ENCODE measurements around the gene NLGN1. TPM values are rescaled to one million over a fixed set of nuclear protein-coding genes. Genes with fewer than 3 reads are reported as not detected.

The NLGN1 gene
- total RNA-seq, 1 experiment from 2014 or later: not detected

DNA sequence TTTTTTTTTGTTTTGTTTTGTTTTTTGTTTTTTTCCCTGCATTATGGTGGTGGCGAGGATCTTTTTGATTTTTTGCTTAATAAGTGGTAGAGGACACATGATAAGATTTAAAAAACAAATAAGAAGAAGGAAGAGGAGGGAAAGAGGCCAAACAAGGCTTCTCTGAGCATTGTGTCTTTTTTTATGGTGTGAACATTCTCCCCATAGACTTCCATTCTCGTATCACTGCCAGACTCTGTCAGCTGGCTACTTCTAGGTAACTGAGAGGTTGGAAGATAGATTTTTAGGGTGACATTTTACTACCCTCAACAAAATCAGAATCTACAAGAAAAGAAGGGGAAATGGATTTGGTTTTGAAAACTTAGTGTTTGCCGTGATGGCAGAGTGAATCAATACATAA is 3.8 kb downstream of the NLGN1 start:
- BruUV-seq (replicated peaks): no TSS peak
- TF ChIP-seq, protein P1, sequence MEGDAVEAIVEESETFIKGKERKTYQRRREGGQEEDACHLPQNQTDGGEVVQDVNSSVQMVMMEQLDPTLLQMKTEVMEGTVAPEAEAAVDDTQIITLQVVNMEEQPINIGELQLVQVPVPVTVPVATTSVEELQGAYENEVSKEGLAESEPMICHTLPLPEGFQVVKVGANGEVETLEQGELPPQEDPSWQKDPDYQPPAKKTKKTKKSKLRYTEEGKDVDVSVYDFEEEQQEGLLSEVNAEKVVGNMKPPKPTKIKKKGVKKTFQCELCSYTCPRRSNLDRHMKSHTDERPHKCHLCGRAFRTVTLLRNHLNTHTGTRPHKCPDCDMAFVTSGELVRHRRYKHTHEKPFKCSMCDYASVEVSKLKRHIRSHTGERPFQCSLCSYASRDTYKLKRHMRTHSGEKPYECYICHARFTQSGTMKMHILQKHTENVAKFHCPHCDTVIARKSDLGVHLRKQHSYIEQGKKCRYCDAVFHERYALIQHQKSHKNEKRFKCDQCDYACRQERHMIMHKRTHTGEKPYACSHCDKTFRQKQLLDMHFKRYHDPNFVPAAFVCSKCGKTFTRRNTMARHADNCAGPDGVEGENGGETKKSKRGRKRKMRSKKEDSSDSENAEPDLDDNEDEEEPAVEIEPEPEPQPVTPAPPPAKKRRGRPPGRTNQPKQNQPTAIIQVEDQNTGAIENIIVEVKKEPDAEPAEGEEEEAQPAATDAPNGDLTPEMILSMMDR (IDR thresholded peaks at IDR 0.05; ENCODE audit: unreplicated experiment): no peak
- intact Hi-C loops (cut with micrococcal nuclease): no loop called here
- Mint-ChIP-seq H3K36me3 (ENCODE audit: insufficient read depth, unreplicated experiment) (peaks cover 6% of the 10 kb centered on the region), H3K4me3 (ENCODE audit: unreplicated experiment) (no peak overlapping the region), H3K27ac (ENCODE audit: low read depth, unreplicated experiment) (no peak overlapping the region), H3K27me3 (ENCODE audit: insufficient read depth, unreplicated experiment) (peaks cover 75% of the 10 kb centered on the region), H3K9me3 (ENCODE audit: unreplicated experiment) (no peaks in the 10 kb centered on the region), H3K4me1 (ENCODE audit: insufficient read depth, unreplicated experiment) (peaks cover 12% of the 10 kb centered on the region)
- no peak for DNase-seq (ENCODE audit: unreplicated experiment)
- CTCF ChIA-PET: no interaction called here
- POLR2A ChIA-PET: interaction anchor here (0.6 kb wide), 1 partner anchor 1987 kb away, joined by 3 read pairs; no protein-coding TSS in a partner anchor

DNA sequence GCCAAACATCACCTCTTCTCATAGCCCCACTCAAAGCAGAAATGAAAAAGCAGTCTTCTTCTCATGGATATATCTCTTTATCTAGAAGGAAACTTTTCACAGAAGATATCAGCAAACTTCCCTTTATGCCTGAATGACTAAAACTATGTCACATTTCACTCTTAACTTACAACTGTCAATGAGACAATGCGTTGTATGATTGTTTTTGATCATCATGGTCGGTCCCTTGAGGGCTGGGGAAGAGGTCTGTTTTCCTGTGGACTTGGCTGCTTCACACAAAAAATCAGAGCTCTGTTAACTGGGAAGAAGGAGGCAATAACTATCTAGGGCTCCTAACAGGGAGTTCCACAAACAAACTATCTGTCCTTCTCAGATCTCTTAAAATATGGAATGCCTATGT is 5.1 kb downstream of the NLGN1 start:
- no TSS peak for BruUV-seq (replicated peaks)
- ChIA-PET POLR2A (no interaction called here), CTCF (no interaction called here)
- peaks cover 4% of the 10 kb centered on the region for H3K36me3 Mint-ChIP-seq (ENCODE audit: insufficient read depth, unreplicated experiment)
- intact Hi-C loops (cut with micrococcal nuclease): no loop called here
- H3K9me3 Mint-ChIP-seq (ENCODE audit: unreplicated experiment): no peaks in the 10 kb centered on the region
- TF ChIP-seq, protein P1 (IDR thresholded peaks at IDR 0.05; ENCODE audit: unreplicated experiment): no peak
- H3K27me3 Mint-ChIP-seq (ENCODE audit: insufficient read depth, unreplicated experiment): peaks cover 71% of the 10 kb centered on the region
- no peaks in the 10 kb centered on the region for H3K4me1 Mint-ChIP-seq (ENCODE audit: insufficient read depth, unreplicated experiment)
- H3K4me3 Mint-ChIP-seq (ENCODE audit: unreplicated experiment): no peak overlapping the region
- H3K27ac Mint-ChIP-seq (ENCODE audit: low read depth, unreplicated experiment): no peak overlapping the region
- DNase-seq (ENCODE audit: unreplicated experiment): no peak

DNA sequence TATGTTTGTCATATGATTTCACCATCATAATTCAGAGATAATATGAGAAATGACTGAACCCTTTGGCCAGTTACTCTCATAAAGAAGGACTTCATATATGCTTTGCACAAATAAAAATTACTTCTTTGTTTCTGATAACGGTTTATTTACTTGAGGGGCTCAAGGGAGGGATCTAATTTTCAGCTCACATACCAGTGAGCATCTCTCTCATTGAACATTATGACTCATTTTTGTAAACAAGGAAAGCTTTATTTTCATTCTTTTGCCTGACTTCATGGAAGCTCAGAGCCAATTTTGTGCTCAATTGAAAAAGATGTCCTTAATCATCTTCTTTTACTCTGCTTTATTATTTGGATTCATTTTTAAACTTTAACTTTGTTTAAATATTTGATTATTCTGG is 5.8 kb downstream of the NLGN1 start:
- Mint-ChIP-seq H3K27ac (ENCODE audit: low read depth, unreplicated experiment) (no peak overlapping the region), H3K27me3 (ENCODE audit: insufficient read depth, unreplicated experiment) (peaks cover 71% of the 10 kb centered on the region), H3K36me3 (ENCODE audit: insufficient read depth, unreplicated experiment) (no peaks in the 10 kb centered on the region), H3K4me3 (ENCODE audit: unreplicated experiment) (no peak overlapping the region), H3K4me1 (ENCODE audit: insufficient read depth, unreplicated experiment) (no peaks in the 10 kb centered on the region), H3K9me3 (ENCODE audit: unreplicated experiment) (no peaks in the 10 kb centered on the region)
- TF ChIP-seq, protein P1 (IDR thresholded peaks at IDR 0.05; ENCODE audit: unreplicated experiment): no peak
- no TSS peak for BruUV-seq (replicated peaks)
- DNase-seq (ENCODE audit: unreplicated experiment): no peak
- ChIA-PET CTCF (no interaction called here), POLR2A (no interaction called here)
- intact Hi-C loops (cut with micrococcal nuclease): no loop called here

DNA sequence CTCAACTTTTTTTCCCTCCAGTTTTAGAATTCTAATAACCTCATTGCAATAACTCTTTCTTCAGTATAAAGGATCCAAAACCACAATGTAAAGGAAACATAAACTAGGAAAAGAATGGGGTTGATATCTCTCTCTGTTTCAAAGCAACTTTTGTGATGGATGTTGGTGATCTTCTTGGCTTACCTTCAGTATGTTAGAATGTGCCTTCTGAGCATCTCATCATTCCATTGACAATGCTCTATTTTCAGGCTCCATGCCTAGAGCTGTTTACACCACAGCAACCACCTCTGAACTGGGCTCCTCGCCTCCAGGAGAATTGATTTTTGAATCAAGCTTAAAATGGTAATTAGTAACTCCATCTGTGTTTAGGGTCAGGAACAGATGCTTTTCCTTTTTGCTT is 6.6 kb downstream of the NLGN1 start:
- ChIA-PET POLR2A (no interaction called here), CTCF (no interaction called here)
- no TSS peak for BruUV-seq (replicated peaks)
- Mint-ChIP-seq H3K36me3 (ENCODE audit: insufficient read depth, unreplicated experiment) (no peaks in the 10 kb centered on the region), H3K27ac (ENCODE audit: low read depth, unreplicated experiment) (no peak overlapping the region), H3K27me3 (ENCODE audit: insufficient read depth, unreplicated experiment) (peaks cover 71% of the 10 kb centered on the region), H3K9me3 (ENCODE audit: unreplicated experiment) (no peaks in the 10 kb centered on the region), H3K4me1 (ENCODE audit: insufficient read depth, unreplicated experiment) (no peaks in the 10 kb centered on the region), H3K4me3 (ENCODE audit: unreplicated experiment) (no peak overlapping the region)
- DNase-seq (ENCODE audit: unreplicated experiment): no peak
- TF ChIP-seq, protein P1 (IDR thresholded peaks at IDR 0.05; ENCODE audit: unreplicated experiment): no peak
- intact Hi-C loops (cut with micrococcal nuclease): no loop called here

Data from MCF 10A (cell line).